Mesothelial cell of epicardium (in vitro differentiated cells): Measurements from ENCODE around the gene TATDN2. TPM values are rescaled to one million over a fixed set of nuclear protein-coding genes. Genes with fewer than 3 reads are reported as not detected.
"Not testable (repeated sequence)": the region's sequence is repeated elsewhere in the genome, so short reads cannot be mapped to it uniquely, and the experiment has no call there.

Experiments used
- DNase-seq, 2 experiments: peaks; one replicate each; pipeline ENCODE4 v3.0.0; 2021; ENCODE audit warnings: low spot score in 2 of 2; ENCODE audit not compliant: unreplicated experiment in 2 of 2
- H3K27ac Mint-ChIP-seq: 2 replicates; pipeline ENCODE4 v1.8.0; 2021; ENCODE audit warnings: mixed read lengths
- H3K27me3 Mint-ChIP-seq: 2 replicates; pipeline ENCODE4 v1.8.0; 2021; ENCODE audit warnings: low read depth, mixed read lengths
- H3K36me3 Mint-ChIP-seq: 2 replicates; pipeline ENCODE4 v1.8.0; 2021; ENCODE audit warnings: mixed read lengths
- H3K4me1 Mint-ChIP-seq: 2 replicates; pipeline ENCODE4 v1.8.0; 2021; ENCODE audit warnings: mixed read lengths
- H3K4me3 Mint-ChIP-seq: 2 replicates; pipeline ENCODE4 v1.8.0; 2021; ENCODE audit warnings: mild to moderate bottlenecking, moderate library complexity, mixed read lengths
- H3K9me3 Mint-ChIP-seq: 2 replicates; pipeline ENCODE4 v1.8.0; 2021; ENCODE audit warnings: mixed read lengths
- total RNA-seq: library from RNA; stranded (reverse); gene quantifications from 3 replicates; pipeline ENCODE4 v1.2.1, GENCODE V29; 2021
- TF ChIP-seq, protein P1 (sequence below): fragments of 200-600 bp; sonication (generic); IDR thresholded peaks from one replicate; pipeline ENCODE4 v1.5.0; 2021; ENCODE audit warnings: antibody characterized with exemption; ENCODE audit not compliant: unreplicated experiment

TATDN2 gene
- total RNA-seq, 1 donor from 2014 or later: 40.6 TPM

GRCh38 chr3:10260211-10260701 is 12.0 kb downstream of the TATDN2 start:
- Mint-ChIP-seq H3K36me3 (peaks cover 51% of the 10 kb centered on the region), H3K27me3 (no peaks in the 10 kb centered on the region), H3K4me3 (no peak overlapping the region), H3K9me3 (no peaks in the 10 kb centered on the region), H3K4me1 (peaks cover 13% of the 10 kb centered on the region), H3K27ac (no peak overlapping the region)
- TF ChIP-seq, protein P1, sequence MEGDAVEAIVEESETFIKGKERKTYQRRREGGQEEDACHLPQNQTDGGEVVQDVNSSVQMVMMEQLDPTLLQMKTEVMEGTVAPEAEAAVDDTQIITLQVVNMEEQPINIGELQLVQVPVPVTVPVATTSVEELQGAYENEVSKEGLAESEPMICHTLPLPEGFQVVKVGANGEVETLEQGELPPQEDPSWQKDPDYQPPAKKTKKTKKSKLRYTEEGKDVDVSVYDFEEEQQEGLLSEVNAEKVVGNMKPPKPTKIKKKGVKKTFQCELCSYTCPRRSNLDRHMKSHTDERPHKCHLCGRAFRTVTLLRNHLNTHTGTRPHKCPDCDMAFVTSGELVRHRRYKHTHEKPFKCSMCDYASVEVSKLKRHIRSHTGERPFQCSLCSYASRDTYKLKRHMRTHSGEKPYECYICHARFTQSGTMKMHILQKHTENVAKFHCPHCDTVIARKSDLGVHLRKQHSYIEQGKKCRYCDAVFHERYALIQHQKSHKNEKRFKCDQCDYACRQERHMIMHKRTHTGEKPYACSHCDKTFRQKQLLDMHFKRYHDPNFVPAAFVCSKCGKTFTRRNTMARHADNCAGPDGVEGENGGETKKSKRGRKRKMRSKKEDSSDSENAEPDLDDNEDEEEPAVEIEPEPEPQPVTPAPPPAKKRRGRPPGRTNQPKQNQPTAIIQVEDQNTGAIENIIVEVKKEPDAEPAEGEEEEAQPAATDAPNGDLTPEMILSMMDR: no peak
- no peak for DNase-seq

GRCh38 chr3:10262027-10262426 is 13.8 kb downstream of the TATDN2 start:
- peaks cover 44% of the 10 kb centered on the region for H3K36me3 Mint-ChIP-seq
- no peak for DNase-seq

GRCh38 chr3:10263646-10264363 is 15.5 kb downstream of the TATDN2 start:
- Mint-ChIP-seq H3K36me3 (peaks cover 49% of the 10 kb centered on the region), H3K27me3 (no peaks in the 10 kb centered on the region), H3K27ac (peak overlapping the region; percentile 70), H3K4me1 (peaks cover 13% of the 10 kb centered on the region), H3K9me3 (no peaks in the 10 kb centered on the region), H3K4me3 (peak overlapping the region; percentile 20)
- peak in 1 of 2 experiments; percentile 53 for DNase-seq
- TF ChIP-seq, protein P1: peak; percentile 66

More at GRCh38 chr3:10262027-10262426, 13.8 kb downstream of the TATDN2 start:
- Mint-ChIP-seq H3K4me3 (no peak overlapping the region), H3K4me1 (peaks cover 13% of the 10 kb centered on the region), H3K9me3 (no peaks in the 10 kb centered on the region), H3K27me3 (no peaks in the 10 kb centered on the region), H3K27ac (no peak overlapping the region)
- TF ChIP-seq, protein P1: no peak

DNA sequence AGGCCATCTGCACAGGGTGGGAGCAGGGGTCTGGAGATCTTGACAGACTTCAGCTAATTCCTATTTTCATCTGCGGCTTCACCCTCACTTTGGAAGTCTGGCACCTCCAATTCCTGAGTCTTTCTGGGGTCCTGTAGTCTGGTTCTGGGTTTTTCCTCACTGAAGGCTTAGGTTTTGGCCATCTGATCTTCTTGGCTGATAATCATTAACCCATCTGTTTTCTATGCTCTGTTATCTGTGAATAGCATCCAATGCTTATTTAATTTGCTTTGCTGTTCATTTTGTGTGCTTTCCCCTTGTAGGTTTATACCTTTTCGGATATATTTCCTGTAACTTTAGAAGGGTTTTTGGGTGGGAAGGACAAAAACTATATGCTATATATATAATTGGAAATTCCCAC is 17.6 kb downstream of the TATDN2 start:
- TF ChIP-seq, protein P1: no peak
- Mint-ChIP-seq H3K27me3 (no peaks in the 10 kb centered on the region), H3K36me3 (peaks cover 36% of the 10 kb centered on the region), H3K27ac (no peak overlapping the region), H3K4me3 (no peak overlapping the region), H3K4me1 (peaks cover 13% of the 10 kb centered on the region), H3K9me3 (no peaks in the 10 kb centered on the region)
- DNase-seq: no peak

GRCh38 chr3:10266936-10267335 is 18.7 kb downstream of the TATDN2 start:
- H3K4me1 Mint-ChIP-seq: peaks cover 13% of the 10 kb centered on the region
- H3K36me3 Mint-ChIP-seq: peaks cover 33% of the 10 kb centered on the region
- DNase-seq, H3K27ac Mint-ChIP-seq, H3K9me3 Mint-ChIP-seq, H3K4me3 Mint-ChIP-seq, H3K27me3 Mint-ChIP-seq: not testable (repeated sequence)

- Mint-ChIP-seq H3K36me3 (peaks cover 28% of the 10 kb centered on the region), H3K4me3 (no peak overlapping the region), H3K4me1 (peaks cover 15% of the 10 kb centered on the region), H3K27me3 (no peaks in the 10 kb centered on the region), H3K9me3 (no peaks in the 10 kb centered on the region), H3K27ac (no peak overlapping the region)
- TF ChIP-seq, protein P1: no peak
- no peak for DNase-seq
These were observed 19.9 kb downstream of the TATDN2 start for GRCh38 chr3:10268116-10268515.
